Endothelial cell of umbilical vein (primary cell): ENCODE data around the gene NAGPA. TPM values are rescaled to one million over a fixed set of nuclear protein-coding genes. Genes with fewer than 3 reads are reported as not detected.

Experiments
- BruUV-seq: library from RNA; stranded (reverse); fragments of 400-500 nt; replicated peaks from 2 replicates; lab custom pipeline; 2021; lab: Mats Ljungman, UMichigan
- CTCF ChIA-PET: fragments of 300-600, 350-600 bp; sonication (Branson Sonifier 250); formaldehyde crosslinking; loops from one replicate; lab custom pipeline; 2021; ENCODE audit warnings: antibody characterized with exemption, inconsistent platforms; lab: Charles Lee
- POLR2A ChIA-PET: fragments of 300-600, 350-600 bp; sonication (Branson Sonifier 250); formaldehyde crosslinking; loops from one replicate; lab custom pipeline; 2021; ENCODE audit warnings: antibody characterized with exemption, inconsistent platforms; lab: Charles Lee
- DNase-seq: peaks from one replicate; pipeline ENCODE4 v3.0.0-alpha.2; 2011; ENCODE audit warnings: low read depth, low spot score
- FAIRE-seq: peaks from 2 replicates; lab custom pipeline; 2011; peaks lifted over from hg19 to GRCh38; lab: Jason Lieb, UNC
- H2AFZ ChIP-seq: 2 replicates; pipeline ENCODE4 v1.6.0; 2012; ENCODE audit warnings: low read depth, low read length, control low read depth, inconsistent platforms
- H3K27ac ChIP-seq: 2 replicates; pipeline ENCODE4 v1.5.1; 2011; ENCODE audit warnings: low read depth, mild to moderate bottlenecking, control low read depth, low read length, moderate library complexity; ENCODE audit not compliant: insufficient read depth
- H3K27me3 ChIP-seq, 2 experiments: 2 replicates each; pipeline versions ENCODE4 v1.6.0 to v1.6.1; 2011; ENCODE audit warnings: low read length in 2 of 2, mixed read lengths in 1 of 2; ENCODE audit not compliant: control insufficient read depth in 2 of 2, insufficient read depth in 2 of 2
- H3K36me3 ChIP-seq, 2 experiments: 2 replicates in 1 of 2; 3 replicates in 1 of 2; pipeline ENCODE4 v1.5.1; 2011; ENCODE audit warnings: low read length in 2 of 2, mild to moderate bottlenecking in 1 of 2, moderate library complexity in 1 of 2; ENCODE audit not compliant: control insufficient read depth in 2 of 2, insufficient read depth in 2 of 2; ENCODE audit errors: extremely low read depth in 1 of 2
- H3K4me1 ChIP-seq: 3 replicates; pipeline ENCODE4 v1.5.1; 2011; ENCODE audit warnings: mild to moderate bottlenecking, low read length; ENCODE audit not compliant: control insufficient read depth, insufficient read depth; ENCODE audit errors: extremely low read depth
- H3K4me2 ChIP-seq: 2 replicates; pipeline ENCODE4 v1.6.1; 2011; ENCODE audit warnings: low read length, control low read depth, mixed read lengths; ENCODE audit not compliant: insufficient read depth
- H3K4me3 ChIP-seq, 3 experiments: fragments of 200-600 bp in 1 of 3; sonication (generic), shearing (Covaris generic) in 1 of 3; replicated peaks in 1 of 3; 2 replicates each; pipeline ENCODE4 v1.5.1; 2011 to 2016; ENCODE audit warnings: control low read depth in 3 of 3, low read length in 3 of 3, mild to moderate bottlenecking in 2 of 3, inconsistent platforms in 1 of 3, low read depth in 1 of 3, moderate library complexity in 1 of 3; ENCODE audit not compliant: insufficient read depth in 1 of 3
- H3K79me2 ChIP-seq: 2 replicates; pipeline ENCODE4 v1.6.0; 2012; ENCODE audit warnings: low read length, inconsistent platforms; ENCODE audit not compliant: control insufficient read depth, insufficient read depth
- H3K9ac ChIP-seq: replicated peaks from 2 replicates; pipeline ENCODE3; 2011; ENCODE audit warnings: low read length, control low read depth; ENCODE audit not compliant: insufficient read depth; ENCODE audit errors: extremely low read depth
- H3K9me1 ChIP-seq: replicated peaks from 3 replicates; pipeline ENCODE4 v1.6.0; 2011; ENCODE audit warnings: mild to moderate bottlenecking, low read length; ENCODE audit not compliant: control insufficient read depth, insufficient read depth; ENCODE audit errors: extremely low read depth
- H3K9me3 ChIP-seq: replicated peaks from 2 replicates; pipeline ENCODE4 v1.5.1; 2012; ENCODE audit warnings: low read length, inconsistent platforms; ENCODE audit not compliant: control insufficient read depth, insufficient read depth
- H4K20me1 ChIP-seq: replicated peaks from 2 replicates; pipeline ENCODE3; 2011; ENCODE audit warnings: mild to moderate bottlenecking, low read length; ENCODE audit not compliant: control insufficient read depth, insufficient read depth; ENCODE audit errors: extremely low read depth
- CTCF ChIP-seq, 2 donors: IDR thresholded peaks; 1 replicate in 1 of 2; 2 replicates in 1 of 2; pipeline ENCODE4 v1.5.1; 2011; ENCODE audit warnings: low read length in 2 of 2, mild to moderate bottlenecking in 2 of 2, moderate library complexity in 2 of 2, control low read depth in 1 of 2, inconsistent platforms in 1 of 2, low read depth in 1 of 2; ENCODE audit not compliant: insufficient read depth in 1 of 2; ENCODE audit errors: extremely low read depth in 1 of 2
- EZH2 ChIP-seq: IDR thresholded peaks from 2 replicates; pipeline ENCODE4 v1.6.1; 2012; ENCODE audit warnings: borderline replicate concordance, low read depth, mild to moderate bottlenecking, moderate library complexity, low read length, inconsistent platforms; ENCODE audit not compliant: severe bottlenecking
- FOS ChIP-seq: IDR thresholded peaks from 2 replicates; pipeline ENCODE4 v1.6.1; 2011; ENCODE audit warnings: mild to moderate bottlenecking, low read length, moderate library complexity, borderline replicate concordance; ENCODE audit not compliant: insufficient read depth
- GATA2 ChIP-seq: IDR thresholded peaks from 2 replicates; pipeline ENCODE4 v1.7.0; 2011; ENCODE audit warnings: low read depth, mild to moderate bottlenecking, moderate library complexity, mixed read lengths, low read length; ENCODE audit not compliant: insufficient read length, insufficient read depth
- JUN ChIP-seq: IDR thresholded peaks from 2 replicates; pipeline ENCODE4 v1.6.1; 2011; ENCODE audit warnings: borderline replicate concordance, low read depth; ENCODE audit not compliant: insufficient read length, insufficient read depth
- MAX ChIP-seq: IDR thresholded peaks from 2 replicates; pipeline ENCODE4 v1.6.1; 2011; ENCODE audit not compliant: insufficient read depth, insufficient read length
- MYC ChIP-seq: IDR thresholded peaks from one replicate; pipeline ENCODE4 v1.6.1; 2011; ENCODE audit warnings: mild to moderate bottlenecking, low read depth, low read length
- POLR2A ChIP-seq: IDR thresholded peaks from 2 replicates; pipeline ENCODE4 v1.6.1; 2012; ENCODE audit warnings: low read depth, mild to moderate bottlenecking, control low read depth, low read length
- POLR2AphosphoS5 ChIP-seq: IDR thresholded peaks from 2 replicates; pipeline ENCODE4 v1.6.1; 2012; ENCODE audit warnings: low read depth, mild to moderate bottlenecking, control low read depth, low read length, moderate library complexity; ENCODE audit not compliant: insufficient read depth
- dilution Hi-C: fragments of 300-500 bp; cut with MboI; formaldehyde crosslinking; loops from one replicate; pipeline ENCODE4 v1.15.0; 2019; ENCODE audit warnings: low sequenced_read_pairs; ENCODE audit not compliant: extremely low pct_ligation_motif_present
- intact Hi-C: fragments of 100-400 bp; cut with micrococcal nuclease; formaldehyde crosslinking; loops from one replicate; pipeline ENCODE4 v1.10.0; 2022
- polyA plus RNA-seq, 4 experiments: library from polyadenylated mRNA; depleted of rRNA in 3 of 4; stranded (reverse) in 3 of 4; unstranded in 1 of 4; fragments of >200 nt; gene quantifications; 2 replicates each; pipeline versions ENCODE4 v1.2.1 to v1.2.3, GENCODE V29; 2011 to 2012; ENCODE audit warnings: missing spikeins in 1 of 4
- total RNA-seq: library from RNA; stranded (reverse); gene quantifications from 2 replicates; pipeline ENCODE4 v1.2.3, GENCODE V29; 2021

NAGPA gene
- total and polyA plus RNA-seq, 2 donors (not counting 3 experiments of a cell fraction or from before 2014, with no cell fraction given) = 29.6 to 29.9 TPM

GRCh38 chr16:5062790-5063765 is 29.3 kb upstream of the NAGPA start:
- H3K27ac ChIP-seq = no peak overlapping the region
- no peak overlapping the region for H3K4me2 ChIP-seq
- H3K27me3 ChIP-seq = peaks cover 0 to 3% of the 10 kb centered on the region in 2 experiments
- H3K9me1 ChIP-seq = no peaks in the 10 kb centered on the region
- intact Hi-C loops = no loop called here
- no peaks in the 10 kb centered on the region for H3K36me3 ChIP-seq
- H4K20me1 ChIP-seq = no peaks in the 10 kb centered on the region
- dilution Hi-C loops = no loop called here
- ChIA-PET CTCF (interaction anchor here (0.6 kb wide), 1 partner anchor 206 kb away, joined by 3 read pairs; no protein-coding TSS in a partner anchor), POLR2A (no interaction called here)
- no peaks in the 10 kb centered on the region for H3K9me3 ChIP-seq
- H3K4me1 ChIP-seq = no peaks in the 10 kb centered on the region
- TF ChIP-seq GATA2 (no peak), MAX (no peak), POLR2A (no peak), EZH2 (no peak), FOS (no peak), CTCF (IDR thresholded peaks at IDR 0.05; ENCODE audit: extremely low read depth in 1 of 2, insufficient read depth in 1 of 2, low read depth in 1 of 2, low read length in 2 of 2) (no peak), JUN (no peak), MYC (no peak), POLR2AphosphoS5 (no peak)
- no peaks in the 10 kb centered on the region for H3K79me2 ChIP-seq
- DNase-seq (no peak), FAIRE-seq (no peak)
- H2AFZ ChIP-seq = no peak overlapping the region
- H3K4me3 ChIP-seq = no peak overlapping the region
- no TSS peak for BruUV-seq
- no peak overlapping the region for H3K9ac ChIP-seq
